ENCODE results near the gene INSR. TPM values are rescaled to one million over a fixed set of nuclear protein-coding genes. Genes with fewer than 3 reads are reported as not detected.

INSR gene
- total and polyA plus RNA-seq, 2 experiments from 2014 or later = 19.2 to 52.1 TPM

DNA sequence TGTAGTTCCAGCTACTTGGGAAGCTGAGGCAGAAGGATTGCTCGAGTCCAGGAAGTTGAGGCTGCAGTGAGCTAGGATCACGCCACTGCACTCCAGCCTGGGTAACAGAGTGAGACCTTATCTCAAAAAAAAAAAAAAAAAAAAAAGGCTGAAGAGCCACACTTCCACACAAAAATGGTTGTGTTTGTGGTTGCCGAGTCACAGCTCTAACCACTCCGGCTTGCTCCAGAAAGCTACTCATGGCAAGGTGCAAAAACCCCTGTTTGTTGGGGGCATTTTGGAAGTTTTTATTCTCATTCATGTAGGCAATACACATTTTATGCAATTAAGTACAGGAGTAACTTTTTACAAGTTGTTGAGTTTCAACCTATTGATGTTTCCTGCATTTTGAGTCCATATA lies 93.5 kb downstream of the INSR start (continued):
- TF ChIP-seq, protein P1, sequence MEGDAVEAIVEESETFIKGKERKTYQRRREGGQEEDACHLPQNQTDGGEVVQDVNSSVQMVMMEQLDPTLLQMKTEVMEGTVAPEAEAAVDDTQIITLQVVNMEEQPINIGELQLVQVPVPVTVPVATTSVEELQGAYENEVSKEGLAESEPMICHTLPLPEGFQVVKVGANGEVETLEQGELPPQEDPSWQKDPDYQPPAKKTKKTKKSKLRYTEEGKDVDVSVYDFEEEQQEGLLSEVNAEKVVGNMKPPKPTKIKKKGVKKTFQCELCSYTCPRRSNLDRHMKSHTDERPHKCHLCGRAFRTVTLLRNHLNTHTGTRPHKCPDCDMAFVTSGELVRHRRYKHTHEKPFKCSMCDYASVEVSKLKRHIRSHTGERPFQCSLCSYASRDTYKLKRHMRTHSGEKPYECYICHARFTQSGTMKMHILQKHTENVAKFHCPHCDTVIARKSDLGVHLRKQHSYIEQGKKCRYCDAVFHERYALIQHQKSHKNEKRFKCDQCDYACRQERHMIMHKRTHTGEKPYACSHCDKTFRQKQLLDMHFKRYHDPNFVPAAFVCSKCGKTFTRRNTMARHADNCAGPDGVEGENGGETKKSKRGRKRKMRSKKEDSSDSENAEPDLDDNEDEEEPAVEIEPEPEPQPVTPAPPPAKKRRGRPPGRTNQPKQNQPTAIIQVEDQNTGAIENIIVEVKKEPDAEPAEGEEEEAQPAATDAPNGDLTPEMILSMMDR (conservative IDR thresholded peaks at IDR 0.05; ENCODE audit: low read depth in 2 of 2) = no peak
- TF ChIP-seq NANOG (IDR thresholded peaks at IDR 0.05; ENCODE audit: borderline replicate concordance) = no peak
- TF ChIP-seq ZNF114 (CRISPR knock-in tag; IDR thresholded peaks at IDR 0.05) = no peak
- TF ChIP-seq EZH2 (IDR thresholded peaks at IDR 0.05; ENCODE audit: low read depth, unreplicated experiment) = no peak
- no peak for TF ChIP-seq STAT1 (IDR thresholded peaks at IDR 0.05; ENCODE audit: unreplicated experiment)
- TF ChIP-seq CREB1 (CRISPR knock-in tag; IDR thresholded peaks at IDR 0.05; ENCODE audit: low read depth) = no peak
- no peak for TF ChIP-seq JUNB (IDR thresholded peaks at IDR 0.05; ENCODE audit: unreplicated experiment)
- no peak for TF ChIP-seq ETS1 (IDR thresholded peaks at IDR 0.05)
- TF ChIP-seq POLR2AphosphoS5 (IDR thresholded peaks at IDR 0.05; ENCODE audit: low read depth) = no peak

GRCh38 chr19:7199613-7200533 lies 94.3 kb downstream of the INSR start:
- H3K4me3 Mint-ChIP-seq = no peak overlapping the region; the same call in 2 of the 3 replicates
- TF ChIP-seq JUNB (IDR thresholded peaks at IDR 0.05; ENCODE audit: unreplicated experiment) (no peak), ZNF462 (CRISPR knock-in tag; IDR thresholded peaks at IDR 0.05) (no peak), NANOG (IDR thresholded peaks at IDR 0.05; ENCODE audit: borderline replicate concordance) (no peak), ZNF114 (CRISPR knock-in tag; IDR thresholded peaks at IDR 0.05) (no peak), STAT1 (IDR thresholded peaks at IDR 0.05; ENCODE audit: unreplicated experiment) (no peak), ZNF331 (CRISPR knock-in tag; IDR thresholded peaks at IDR 0.05; ENCODE audit: low read depth) (no peak), CREB1 (CRISPR knock-in tag; IDR thresholded peaks at IDR 0.05; ENCODE audit: low read depth) (no peak)
- TF ChIP-seq, protein P1 (conservative IDR thresholded peaks at IDR 0.05; ENCODE audit: low read depth in 2 of 2) = no peak

More at GRCh38 chr19:7199613-7200533, 94.3 kb downstream of the INSR start:
- Histone ChIP-seq H3K27me3 (ENCODE audit: insufficient read depth) (no peaks in the 10 kb centered on the region), H3K27ac (ENCODE audit: low read depth) (0 out of 2 replicates have a peak overlapping the region, but pooled peaks have one; percentile 30), H3K4me2 (no peak overlapping the region), H3K79me2 (replicated peaks; ENCODE audit: insufficient read depth) (0 out of 2 replicates have a peak, but pooled peaks cover 7% of the 10 kb centered on the region), H3F3A (replicated peaks; ENCODE audit: low read depth) (peaks cover 3% of the 10 kb centered on the region; the same call in 1 of the 2 replicates), H3K36me3 (ENCODE audit: insufficient read depth) (no peaks in the 10 kb centered on the region), H3K4me3 (no peak overlapping the region), H2AFZ (no peak overlapping the region), H3K4me1 (ENCODE audit: insufficient read depth) (peaks cover 4% of the 10 kb centered on the region; the same call in 1 of the 2 replicates), H3K9me2 (ENCODE audit: insufficient read depth) (no peaks in the 10 kb centered on the region), H4K20me1 (replicated peaks; ENCODE audit: insufficient read depth) (no peaks in the 10 kb centered on the region; the same call in 1 of the 2 replicates)
- DNase-seq (ENCODE audit: low spot score) (no peak), ATAC-seq (no peak)
- Mint-ChIP-seq H3K4me1 (peaks cover 9% of the 10 kb centered on the region), H3K27me3 (ENCODE audit: insufficient read depth, low read depth, poor library complexity) (peaks cover 15% of the 10 kb centered on the region), H3K36me3 (ENCODE audit: low read depth) (no peaks in the 10 kb centered on the region), H3K27ac (no peak overlapping the region), H3K9me3 (no peaks in the 10 kb centered on the region; the same call in 2 of the 3 replicates)
